ENCODE results near the gene FBXL7.

The FBXL7 gene

GRCh38 chr5:15609076-15609725 lies 109.2 kb downstream of the FBXL7 start:
- Histone ChIP-seq H3K4me1 (ENCODE audit: control insufficient read depth in 1 of 2, insufficient read depth in 2 of 2, low read length in 2 of 2) (peaks cover 0 to 2% of the 10 kb centered on the region in 2 experiments), H3K27ac (ENCODE audit: low read depth, low read length) (no peak overlapping the region), H3K4ac (ENCODE audit: low read depth, low read length) (no peak overlapping the region), H3K79me1 (ENCODE audit: low read length) (no peaks in the 10 kb centered on the region), H2AFZ (ENCODE audit: insufficient read depth, low read length, poor library complexity) (no peak overlapping the region), H2BK12ac (ENCODE audit: low read length) (no peak overlapping the region), H3K14ac (ENCODE audit: low read length) (no peak overlapping the region), H3K9me3 (ENCODE audit: insufficient read depth, low read depth, low read length) (no peaks in the 10 kb centered on the region), H3K79me2 (ENCODE audit: control insufficient read depth, insufficient read depth, low read length, poor library complexity) (no peaks in the 10 kb centered on the region), H3K9ac (ENCODE audit: low read length) (no peak overlapping the region), H2BK120ac (ENCODE audit: insufficient read depth, low read length, poor library complexity) (no peak overlapping the region), H3K4me2 (ENCODE audit: low read length) (no peak overlapping the region), H3K4me3 (ENCODE audit: low read depth, low read length) (no peak overlapping the region), H4K91ac (ENCODE audit: low read depth, low read length) (no peak overlapping the region), H2BK5ac (ENCODE audit: low read depth, low read length, poor library complexity) (no peak overlapping the region), H3K27me3 (ENCODE audit: insufficient read depth, low read length) (no peaks in the 10 kb centered on the region), H4K12ac (ENCODE audit: low read depth, low read length) (no peak overlapping the region), H2AK5ac (ENCODE audit: low read length) (no peak overlapping the region), H3K23ac (ENCODE audit: low read length) (no peak overlapping the region), H4K8ac (ENCODE audit: low read depth, low read length) (no peak overlapping the region), H3K18ac (ENCODE audit: low read length) (no peak overlapping the region), H3K36me3 (ENCODE audit: control insufficient read depth in 1 of 2, insufficient read depth in 2 of 2, low read length in 2 of 2) (no peaks in the 10 kb centered on the region)
- DNase-seq, result no peak
- WGBS (ENCODE audit: extremely low coverage, insufficient coverage, insufficient read length), result no CpG with 5 or more reads among the region's 3 CpGs

GRCh38 chr5:15610216-15610615 lies 110.2 kb downstream of the FBXL7 start:
- no peak overlapping the region for H3K4me2 ChIP-seq (ENCODE audit: low read length)
- no peak overlapping the region for H2AK5ac ChIP-seq (ENCODE audit: low read length)
- H3K18ac ChIP-seq (ENCODE audit: low read length), result no peak overlapping the region
- H3K14ac ChIP-seq (ENCODE audit: low read length), result no peak overlapping the region
- no peak overlapping the region for H3K4ac ChIP-seq (ENCODE audit: low read depth, low read length)
- H3K4me3 ChIP-seq (ENCODE audit: low read depth, low read length), result no peak overlapping the region
- no peak overlapping the region for H2BK5ac ChIP-seq (ENCODE audit: low read depth, low read length, poor library complexity)
- H3K27ac ChIP-seq (ENCODE audit: low read depth, low read length), result no peak overlapping the region
- no peaks in the 10 kb centered on the region for H3K27me3 ChIP-seq (ENCODE audit: insufficient read depth, low read length)
- no peak overlapping the region for H3K23ac ChIP-seq (ENCODE audit: low read length)
- no CpG with 5 or more reads among the region's 2 CpGs for WGBS (ENCODE audit: extremely low coverage, insufficient coverage, insufficient read length)
- peaks cover 0 to 2% of the 10 kb centered on the region in 2 experiments for H3K4me1 ChIP-seq (ENCODE audit: control insufficient read depth in 1 of 2, insufficient read depth in 2 of 2, low read length in 2 of 2)
- no peak overlapping the region for H2AFZ ChIP-seq (ENCODE audit: insufficient read depth, low read length, poor library complexity)
- no peak overlapping the region for H4K8ac ChIP-seq (ENCODE audit: low read depth, low read length)
- no peak overlapping the region for H3K9ac ChIP-seq (ENCODE audit: low read length)
- H3K9me3 ChIP-seq (ENCODE audit: insufficient read depth, low read depth, low read length), result no peaks in the 10 kb centered on the region
- H2BK120ac ChIP-seq (ENCODE audit: insufficient read depth, low read length, poor library complexity), result no peak overlapping the region
- no peak overlapping the region for H4K91ac ChIP-seq (ENCODE audit: low read depth, low read length)
- no peak overlapping the region for H2BK12ac ChIP-seq (ENCODE audit: low read length)
- DNase-seq, result no peak
- no peak overlapping the region for H4K12ac ChIP-seq (ENCODE audit: low read depth, low read length)
- H3K79me1 ChIP-seq (ENCODE audit: low read length), result no peaks in the 10 kb centered on the region
- H3K36me3 ChIP-seq (ENCODE audit: control insufficient read depth in 1 of 2, insufficient read depth in 2 of 2, low read length in 2 of 2), result no peaks in the 10 kb centered on the region
- H3K79me2 ChIP-seq (ENCODE audit: control insufficient read depth, insufficient read depth, low read length, poor library complexity), result no peaks in the 10 kb centered on the region

- Histone ChIP-seq H3K23ac (ENCODE audit: low read length) (no peak overlapping the region), H4K12ac (ENCODE audit: low read depth, low read length) (no peak overlapping the region), H2AFZ (ENCODE audit: insufficient read depth, low read length, poor library complexity) (no peak overlapping the region), H2BK5ac (ENCODE audit: low read depth, low read length, poor library complexity) (no peak overlapping the region), H3K27me3 (ENCODE audit: insufficient read depth, low read length) (no peaks in the 10 kb centered on the region), H3K18ac (ENCODE audit: low read length) (no peak overlapping the region), H3K9ac (ENCODE audit: low read length) (no peak overlapping the region), H4K8ac (ENCODE audit: low read depth, low read length) (no peak overlapping the region), H3K4me1 (ENCODE audit: control insufficient read depth in 1 of 2, insufficient read depth in 2 of 2, low read length in 2 of 2) (peaks cover 0 to 2% of the 10 kb centered on the region in 2 experiments), H3K9me3 (ENCODE audit: insufficient read depth, low read depth, low read length) (no peaks in the 10 kb centered on the region), H3K79me1 (ENCODE audit: low read length) (no peaks in the 10 kb centered on the region), H3K4ac (ENCODE audit: low read depth, low read length) (no peak overlapping the region), H3K79me2 (ENCODE audit: control insufficient read depth, insufficient read depth, low read length, poor library complexity) (no peaks in the 10 kb centered on the region), H3K4me3 (ENCODE audit: low read depth, low read length) (no peak overlapping the region), H4K91ac (ENCODE audit: low read depth, low read length) (no peak overlapping the region), H3K4me2 (ENCODE audit: low read length) (no peak overlapping the region), H2AK5ac (ENCODE audit: low read length) (no peak overlapping the region), H2BK12ac (ENCODE audit: low read length) (no peak overlapping the region), H3K36me3 (ENCODE audit: control insufficient read depth in 1 of 2, insufficient read depth in 2 of 2, low read length in 2 of 2) (no peaks in the 10 kb centered on the region), H3K27ac (ENCODE audit: low read depth, low read length) (no peak overlapping the region), H3K14ac (ENCODE audit: low read length) (no peak overlapping the region), H2BK120ac (ENCODE audit: insufficient read depth, low read length, poor library complexity) (no peak overlapping the region)
- no CpG with 5 or more reads among the region's 2 CpGs for WGBS (ENCODE audit: extremely low coverage, insufficient coverage, insufficient read length)
- no peak for DNase-seq
These were observed 111.0 kb downstream of the FBXL7 start for GRCh38 chr5:15611008-15611407.

- H3K79me2 ChIP-seq (ENCODE audit: control insufficient read depth, insufficient read depth, low read length, poor library complexity), result no peaks in the 10 kb centered on the region
- no peak overlapping the region for H4K91ac ChIP-seq (ENCODE audit: low read depth, low read length)
- no peak for DNase-seq
- no peaks in the 10 kb centered on the region for H3K36me3 ChIP-seq (ENCODE audit: control insufficient read depth in 1 of 2, insufficient read depth in 2 of 2, low read length in 2 of 2)
- H3K23ac ChIP-seq (ENCODE audit: low read length), result no peak overlapping the region
- no peaks in the 10 kb centered on the region for H3K9me3 ChIP-seq (ENCODE audit: insufficient read depth, low read depth, low read length)
- no peak overlapping the region for H3K14ac ChIP-seq (ENCODE audit: low read length)
- no peaks in the 10 kb centered on the region for H3K79me1 ChIP-seq (ENCODE audit: low read length)
- H3K4me3 ChIP-seq (ENCODE audit: low read depth, low read length), result no peak overlapping the region
- no peak overlapping the region for H3K4ac ChIP-seq (ENCODE audit: low read depth, low read length)
- H3K27me3 ChIP-seq (ENCODE audit: insufficient read depth, low read length), result no peaks in the 10 kb centered on the region
- no peak overlapping the region for H2AFZ ChIP-seq (ENCODE audit: insufficient read depth, low read length, poor library complexity)
- no peak overlapping the region for H3K27ac ChIP-seq (ENCODE audit: low read depth, low read length)
- no CpG with 5 or more reads among the region's 1 CpG for WGBS (ENCODE audit: extremely low coverage, insufficient coverage, insufficient read length)
- peaks cover 0 to 2% of the 10 kb centered on the region in 2 experiments for H3K4me1 ChIP-seq (ENCODE audit: control insufficient read depth in 1 of 2, insufficient read depth in 2 of 2, low read length in 2 of 2)
- H2BK12ac ChIP-seq (ENCODE audit: low read length), result no peak overlapping the region
- H3K9ac ChIP-seq (ENCODE audit: low read length), result no peak overlapping the region
- no peak overlapping the region for H3K18ac ChIP-seq (ENCODE audit: low read length)
- H2BK5ac ChIP-seq (ENCODE audit: low read depth, low read length, poor library complexity), result no peak overlapping the region
- H2AK5ac ChIP-seq (ENCODE audit: low read length), result no peak overlapping the region
- no peak overlapping the region for H3K4me2 ChIP-seq (ENCODE audit: low read length)
- H4K8ac ChIP-seq (ENCODE audit: low read depth, low read length), result no peak overlapping the region
- H2BK120ac ChIP-seq (ENCODE audit: insufficient read depth, low read length, poor library complexity), result no peak overlapping the region
- H4K12ac ChIP-seq (ENCODE audit: low read depth, low read length), result no peak overlapping the region
These were observed 113.1 kb downstream of the FBXL7 start for GRCh38 chr5:15612915-15613635.
